Measurements from ENCODE around the gene SRC.

The SRC gene

DNA sequence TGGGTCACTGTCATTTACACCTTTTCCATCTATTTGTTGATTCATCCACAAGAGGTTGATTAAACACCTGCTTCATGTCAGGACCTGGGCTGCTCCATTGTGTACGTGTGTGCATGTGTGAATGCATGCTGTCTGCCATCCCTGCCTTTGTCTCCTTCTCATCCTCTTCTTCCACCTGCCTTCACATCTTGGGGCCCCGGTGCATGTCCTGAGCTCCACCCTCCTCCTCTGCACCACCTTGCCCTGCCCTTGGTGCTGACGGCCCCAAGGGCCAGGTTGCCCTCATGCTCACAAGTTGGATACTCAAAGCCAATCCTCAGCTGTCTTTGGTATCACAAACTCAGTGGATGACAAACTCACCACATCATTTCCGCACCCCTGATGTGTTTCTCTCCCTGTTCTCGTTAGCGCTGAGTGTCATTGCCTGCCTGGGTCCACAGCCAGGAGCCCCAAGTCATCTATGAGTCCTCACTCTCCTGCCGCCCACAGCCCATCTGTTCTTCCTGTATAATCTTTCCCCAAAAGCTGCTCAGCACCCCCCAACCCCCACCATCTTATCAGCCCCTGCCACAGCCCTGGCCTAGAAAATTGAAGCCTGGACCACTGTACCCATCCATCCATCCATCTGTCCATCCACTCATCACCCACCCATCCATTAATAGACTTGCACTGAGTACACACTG, 85.0 kb downstream of the SRC start:
- no peak overlapping the region for H3K27ac Mint-ChIP-seq
- H3K4me1 Mint-ChIP-seq = no peaks in the 10 kb centered on the region
- no peaks in the 10 kb centered on the region for H3K36me3 Mint-ChIP-seq (ENCODE audit: low read depth)
- TF ChIP-seq CTCF (IDR thresholded peaks at IDR 0.05) = no peak
- H3K9me3 Mint-ChIP-seq = no peaks in the 10 kb centered on the region
- no peaks in the 10 kb centered on the region for H3K27me3 Mint-ChIP-seq (ENCODE audit: low read depth, poor library complexity)
- no peak for DNase-seq
- no peak overlapping the region for H3K4me3 Mint-ChIP-seq

DNA sequence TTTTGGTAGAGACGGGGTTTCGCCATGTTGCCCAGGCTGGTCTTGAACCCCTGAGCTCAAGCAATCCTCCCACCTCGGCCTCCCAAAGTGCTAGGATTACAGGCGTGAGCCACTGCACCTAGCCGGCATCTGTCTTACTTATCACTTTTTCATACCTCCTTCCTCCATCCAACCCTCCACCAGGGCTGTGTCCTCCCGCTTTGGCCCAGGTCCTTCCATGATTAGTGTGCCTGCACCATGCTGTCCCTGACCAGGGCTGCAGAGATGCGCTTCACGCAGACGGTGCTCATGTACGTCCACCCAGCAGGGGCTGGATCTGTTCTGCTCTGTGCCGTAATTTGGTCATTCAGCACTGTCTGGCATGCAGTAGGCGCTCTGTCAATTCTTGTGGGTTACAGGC, 85.8 kb downstream of the SRC start:
- Mint-ChIP-seq H3K27me3 (ENCODE audit: low read depth, poor library complexity) (no peaks in the 10 kb centered on the region), H3K27ac (no peak overlapping the region), H3K36me3 (ENCODE audit: low read depth) (no peaks in the 10 kb centered on the region), H3K4me1 (peaks cover 3% of the 10 kb centered on the region), H3K4me3 (no peak overlapping the region), H3K9me3 (no peaks in the 10 kb centered on the region)
- no peak for DNase-seq
- TF ChIP-seq CTCF (IDR thresholded peaks at IDR 0.05) = no peak

GRCh38 chr20:37432606-37433005, 86.7 kb downstream of the SRC start:
- Mint-ChIP-seq H3K27me3 (ENCODE audit: low read depth, poor library complexity) (no peaks in the 10 kb centered on the region), H3K27ac (no peak overlapping the region), H3K4me3 (no peak overlapping the region), H3K9me3 (no peaks in the 10 kb centered on the region), H3K36me3 (ENCODE audit: low read depth) (no peaks in the 10 kb centered on the region), H3K4me1 (peaks cover 12% of the 10 kb centered on the region)
- no peak for DNase-seq
- TF ChIP-seq CTCF (IDR thresholded peaks at IDR 0.05) = no peak

GRCh38 chr20:37435607-37436006, 89.7 kb downstream of the SRC start:
- no peak for DNase-seq
- H3K9me3 Mint-ChIP-seq = no peaks in the 10 kb centered on the region
- TF ChIP-seq CTCF (IDR thresholded peaks at IDR 0.05) = no peak
- H3K27me3 Mint-ChIP-seq (ENCODE audit: low read depth, poor library complexity) = peaks cover 11% of the 10 kb centered on the region
- peaks cover 42% of the 10 kb centered on the region for H3K4me1 Mint-ChIP-seq
- no peak overlapping the region for H3K27ac Mint-ChIP-seq
- H3K36me3 Mint-ChIP-seq (ENCODE audit: low read depth) = no peaks in the 10 kb centered on the region
- no peak overlapping the region for H3K4me3 Mint-ChIP-seq

GRCh38 chr20:37436527-37437186, 90.7 kb downstream of the SRC start:
- no peaks in the 10 kb centered on the region for H3K9me3 Mint-ChIP-seq
- no peak for DNase-seq
- TF ChIP-seq CTCF (IDR thresholded peaks at IDR 0.05) = no peak
- peaks cover 42% of the 10 kb centered on the region for H3K4me1 Mint-ChIP-seq
- H3K27me3 Mint-ChIP-seq (ENCODE audit: low read depth, poor library complexity) = peaks cover 11% of the 10 kb centered on the region
- H3K4me3 Mint-ChIP-seq = no peak overlapping the region
- no peaks in the 10 kb centered on the region for H3K36me3 Mint-ChIP-seq (ENCODE audit: low read depth)
- no peak overlapping the region for H3K27ac Mint-ChIP-seq

GRCh38 chr20:37437676-37438075, 91.7 kb downstream of the SRC start:
- Mint-ChIP-seq H3K27ac (peak overlapping the region; percentile 63), H3K27me3 (ENCODE audit: low read depth, poor library complexity) (peaks cover 11% of the 10 kb centered on the region), H3K4me1 (peaks cover 42% of the 10 kb centered on the region), H3K36me3 (ENCODE audit: low read depth) (no peaks in the 10 kb centered on the region), H3K4me3 (no peak overlapping the region), H3K9me3 (no peaks in the 10 kb centered on the region)
- no peak for DNase-seq
- TF ChIP-seq CTCF (IDR thresholded peaks at IDR 0.05) = no peak

Data from nephron progenitor cell (in vitro differentiated cells).